ENCODE measurements around the gene TGFB2. TPM values are rescaled to one million over a fixed set of nuclear protein-coding genes. Genes with fewer than 3 reads are reported as not detected.

TGFB2 gene
- total RNA-seq, 2 donors from 2014 or later = 4.3 to 8.7 TPM

DNA sequence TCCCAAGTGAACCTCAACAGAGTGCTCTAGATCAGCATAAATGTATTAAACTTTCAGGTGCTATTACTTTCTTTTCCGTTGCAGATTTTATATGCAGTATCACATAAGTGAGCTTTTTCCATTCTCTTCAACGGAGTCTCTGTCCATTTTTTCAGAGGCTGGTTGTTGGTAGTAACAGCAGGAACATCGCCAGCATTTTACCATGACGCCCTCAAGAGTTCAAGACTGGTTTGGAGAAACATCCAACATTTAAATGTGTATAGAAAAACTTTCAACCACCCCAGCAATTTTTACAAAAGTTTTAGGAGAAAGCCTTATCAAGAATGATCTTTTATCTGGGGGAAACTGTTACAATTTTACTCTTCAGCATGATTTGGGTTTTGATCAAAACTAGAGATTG lies 117.0 kb downstream of the TGFB2 start:
- Histone ChIP-seq H3K9me3 (no peaks in the 10 kb centered on the region), H3K4me1 (peaks cover 0 to 49% of the 10 kb centered on the region in 2 donors)
- TF ChIP-seq, protein P1, sequence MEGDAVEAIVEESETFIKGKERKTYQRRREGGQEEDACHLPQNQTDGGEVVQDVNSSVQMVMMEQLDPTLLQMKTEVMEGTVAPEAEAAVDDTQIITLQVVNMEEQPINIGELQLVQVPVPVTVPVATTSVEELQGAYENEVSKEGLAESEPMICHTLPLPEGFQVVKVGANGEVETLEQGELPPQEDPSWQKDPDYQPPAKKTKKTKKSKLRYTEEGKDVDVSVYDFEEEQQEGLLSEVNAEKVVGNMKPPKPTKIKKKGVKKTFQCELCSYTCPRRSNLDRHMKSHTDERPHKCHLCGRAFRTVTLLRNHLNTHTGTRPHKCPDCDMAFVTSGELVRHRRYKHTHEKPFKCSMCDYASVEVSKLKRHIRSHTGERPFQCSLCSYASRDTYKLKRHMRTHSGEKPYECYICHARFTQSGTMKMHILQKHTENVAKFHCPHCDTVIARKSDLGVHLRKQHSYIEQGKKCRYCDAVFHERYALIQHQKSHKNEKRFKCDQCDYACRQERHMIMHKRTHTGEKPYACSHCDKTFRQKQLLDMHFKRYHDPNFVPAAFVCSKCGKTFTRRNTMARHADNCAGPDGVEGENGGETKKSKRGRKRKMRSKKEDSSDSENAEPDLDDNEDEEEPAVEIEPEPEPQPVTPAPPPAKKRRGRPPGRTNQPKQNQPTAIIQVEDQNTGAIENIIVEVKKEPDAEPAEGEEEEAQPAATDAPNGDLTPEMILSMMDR (IDR thresholded peaks at IDR 0.05) = no peak

DNA sequence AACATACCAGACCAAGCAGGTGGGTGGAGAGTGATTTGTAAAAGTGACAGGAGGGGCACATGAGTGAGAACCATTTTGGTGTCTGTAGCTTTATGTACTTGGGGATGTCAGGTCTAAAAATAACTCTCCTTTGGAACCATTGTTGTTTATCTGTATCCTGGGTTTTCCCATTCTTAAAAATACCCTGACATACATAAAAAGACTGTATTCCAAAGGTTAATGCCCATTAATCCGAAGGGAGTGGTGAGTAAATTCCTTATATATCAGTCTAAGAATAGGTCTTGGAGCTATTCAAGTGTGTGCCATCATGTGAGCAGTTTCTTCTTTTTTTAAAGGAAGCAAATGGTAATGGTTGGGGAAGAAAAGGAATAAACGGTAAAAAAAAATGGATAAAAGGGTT lies 117.5 kb downstream of the TGFB2 start:
- Histone ChIP-seq H3K9me3 (no peaks in the 10 kb centered on the region), H3K27ac (peak overlapping the region; percentile 63 to 84), H3K36me3 (no peaks in the 10 kb centered on the region), H3K4me3 (no peak overlapping the region), H3K27me3 (no peaks in the 10 kb centered on the region), H3K4me1 (peaks cover 0 to 54% of the 10 kb centered on the region in 2 donors)
- TF ChIP-seq, protein P1 (IDR thresholded peaks at IDR 0.05) = no peak
- no peak for DNase-seq (ENCODE audit: low spot score)

More for the DNA sequence above, 117.0 kb downstream of the TGFB2 start:
- Histone ChIP-seq H3K4me3 (no peak overlapping the region), H3K27ac (peak overlapping the region; percentile 63 to 84), H3K36me3 (no peaks in the 10 kb centered on the region), H3K27me3 (no peaks in the 10 kb centered on the region)
- DNase-seq (ENCODE audit: low spot score) = no peak

GRCh38 chr1:218463194-218464156 lies 118.3 kb downstream of the TGFB2 start:
- Histone ChIP-seq H3K27me3 (no peaks in the 10 kb centered on the region), H3K4me3 (peak overlapping the region in 1 of 2 donors; percentile 25), H3K4me1 (peaks cover 0 to 54% of the 10 kb centered on the region in 2 donors), H3K27ac (peak overlapping the region; percentile 63 to 84), H3K9me3 (no peaks in the 10 kb centered on the region), H3K36me3 (no peaks in the 10 kb centered on the region)
- TF ChIP-seq, protein P1 (IDR thresholded peaks at IDR 0.05) = no peak
- peak; percentile 74 for DNase-seq (ENCODE audit: low spot score)

GRCh38 chr1:218464871-218465270 lies 119.7 kb downstream of the TGFB2 start:
- H3K27ac ChIP-seq = no peak overlapping the region

GRCh38 chr1:218466341-218467010 lies 121.3 kb downstream of the TGFB2 start:
- peaks cover 0 to 35% of the 10 kb centered on the region in 2 donors for H3K4me1 ChIP-seq

More at GRCh38 chr1:218464871-218465270, 119.7 kb downstream of the TGFB2 start:
- TF ChIP-seq, protein P1 (IDR thresholded peaks at IDR 0.05) = no peak
- DNase-seq (ENCODE audit: low spot score) = no peak
- no peaks in the 10 kb centered on the region for H3K36me3 ChIP-seq
- H3K4me1 ChIP-seq = peaks cover 0 to 45% of the 10 kb centered on the region in 2 donors
- no peaks in the 10 kb centered on the region for H3K9me3 ChIP-seq
- no peak overlapping the region for H3K4me3 ChIP-seq
- H3K27me3 ChIP-seq = no peaks in the 10 kb centered on the region

More at GRCh38 chr1:218466341-218467010, 121.3 kb downstream of the TGFB2 start:
- H3K27ac ChIP-seq = peak overlapping the region; percentile 29 to 31
- no peaks in the 10 kb centered on the region for H3K9me3 ChIP-seq
- no peaks in the 10 kb centered on the region for H3K27me3 ChIP-seq
- no peak overlapping the region for H3K4me3 ChIP-seq
- H3K36me3 ChIP-seq = no peaks in the 10 kb centered on the region
- DNase-seq (ENCODE audit: low spot score) = no peak
- TF ChIP-seq, protein P1 (IDR thresholded peaks at IDR 0.05) = no peak

All from right atrium auricular region (tissue), 2 donors.